ENCODE data around the gene KCNT1.

DNA sequence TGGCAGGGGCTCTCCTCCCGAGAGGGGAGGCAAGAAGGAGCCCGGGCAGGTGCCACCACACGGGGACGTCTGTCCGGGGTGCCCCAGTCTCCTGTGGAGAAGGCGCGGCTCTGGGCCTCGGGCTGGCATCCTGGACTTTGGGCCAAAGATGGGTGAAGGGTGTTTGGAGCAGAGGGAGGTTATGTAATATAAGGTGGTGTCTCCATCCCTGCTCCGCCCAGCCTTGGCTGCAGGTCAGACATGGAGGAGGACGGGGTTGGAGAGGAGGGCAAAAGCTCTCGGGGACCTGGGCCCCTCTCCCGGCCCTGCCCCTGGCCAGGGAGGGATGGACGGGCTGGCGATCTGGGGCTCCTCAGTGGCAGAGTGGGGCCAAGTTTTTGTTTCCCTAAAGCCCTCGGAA is 1.5 kb upstream of the KCNT1 start:
- TF ChIP-seq POLR2A (IDR thresholded peaks at IDR 0.05) (no peak), POLR2AphosphoS5 (IDR thresholded peaks at IDR 0.05; ENCODE audit: insufficient read depth in 1 of 2, low read depth in 1 of 2) (no peak)
- TF ChIP-seq, protein P1, sequence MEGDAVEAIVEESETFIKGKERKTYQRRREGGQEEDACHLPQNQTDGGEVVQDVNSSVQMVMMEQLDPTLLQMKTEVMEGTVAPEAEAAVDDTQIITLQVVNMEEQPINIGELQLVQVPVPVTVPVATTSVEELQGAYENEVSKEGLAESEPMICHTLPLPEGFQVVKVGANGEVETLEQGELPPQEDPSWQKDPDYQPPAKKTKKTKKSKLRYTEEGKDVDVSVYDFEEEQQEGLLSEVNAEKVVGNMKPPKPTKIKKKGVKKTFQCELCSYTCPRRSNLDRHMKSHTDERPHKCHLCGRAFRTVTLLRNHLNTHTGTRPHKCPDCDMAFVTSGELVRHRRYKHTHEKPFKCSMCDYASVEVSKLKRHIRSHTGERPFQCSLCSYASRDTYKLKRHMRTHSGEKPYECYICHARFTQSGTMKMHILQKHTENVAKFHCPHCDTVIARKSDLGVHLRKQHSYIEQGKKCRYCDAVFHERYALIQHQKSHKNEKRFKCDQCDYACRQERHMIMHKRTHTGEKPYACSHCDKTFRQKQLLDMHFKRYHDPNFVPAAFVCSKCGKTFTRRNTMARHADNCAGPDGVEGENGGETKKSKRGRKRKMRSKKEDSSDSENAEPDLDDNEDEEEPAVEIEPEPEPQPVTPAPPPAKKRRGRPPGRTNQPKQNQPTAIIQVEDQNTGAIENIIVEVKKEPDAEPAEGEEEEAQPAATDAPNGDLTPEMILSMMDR (IDR thresholded peaks at IDR 0.05), result no peak

All from vagina (tissue), 2 donors.